Measurements from ENCODE around the gene NUMB. TPM values are rescaled to one million over a fixed set of nuclear protein-coding genes. Genes with fewer than 3 reads are reported as not detected.
"Not testable (repeated sequence)": the region's sequence is repeated elsewhere in the genome, so short reads cannot be mapped to it uniquely, and the experiment has no call there.

The NUMB gene
- total RNA-seq, 4 donors from 2014 or later = 105 to 125 (median 117) TPM

DNA sequence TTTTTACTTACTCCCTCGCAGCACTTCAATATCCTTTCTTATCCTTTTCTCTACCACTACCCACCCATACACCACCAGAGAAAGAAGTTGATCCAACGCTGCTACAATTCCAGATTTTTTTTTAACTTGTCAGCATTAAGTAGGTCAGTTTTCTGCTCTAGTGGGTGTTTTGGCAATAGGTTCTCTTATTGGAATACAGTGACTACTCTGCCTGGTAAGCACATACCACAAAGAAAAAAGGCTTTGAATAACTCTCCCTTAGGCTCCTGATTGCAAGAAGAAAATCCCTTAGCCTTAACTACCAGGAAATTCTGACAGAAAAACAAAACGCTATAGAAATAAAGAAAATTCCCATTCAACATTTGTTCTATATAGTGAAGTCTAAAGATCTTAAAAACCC is 72.0 kb downstream of the NUMB start:
- TF ChIP-seq CTCF (IDR thresholded peaks at IDR 0.05) (no peak), POLR2A (IDR thresholded peaks at IDR 0.05) (no peak)
- H3K27ac ChIP-seq = no peak overlapping the region
- no peak for DNase-seq
- no peaks in the 10 kb centered on the region for H3K27me3 ChIP-seq
- H3K4me1 ChIP-seq = no peaks in the 10 kb centered on the region
- H3K36me3 ChIP-seq = peaks cover 0 to 3% (median 0%) of the 10 kb centered on the region in 3 donors
- H3K9me3 ChIP-seq = peaks cover 0 to 2% (median 0%) of the 10 kb centered on the region in 4 donors
- no peak overlapping the region for H3K4me3 ChIP-seq

DNA sequence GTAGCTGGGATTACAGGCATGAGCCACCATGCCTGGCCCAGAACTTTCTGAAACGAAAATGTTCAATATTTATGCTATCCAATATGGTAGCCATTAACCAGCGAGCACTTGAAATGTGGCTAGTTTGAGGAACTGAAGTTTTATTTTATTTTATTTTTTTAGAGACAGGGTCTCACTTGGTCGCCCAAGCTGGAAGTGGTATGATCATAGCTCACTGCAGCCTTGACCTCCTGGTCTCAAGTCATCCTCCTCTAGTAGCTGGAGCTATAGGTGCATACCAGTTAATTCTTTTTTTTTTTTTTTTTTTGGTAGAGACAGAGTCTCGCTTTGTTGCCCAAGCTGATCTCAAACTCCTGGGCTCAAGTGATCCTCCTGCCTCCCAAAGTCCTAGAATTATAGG is 73.3 kb downstream of the NUMB start:
- DNase-seq, H3K9me3 ChIP-seq, H3K36me3 ChIP-seq, H3K27me3 ChIP-seq, H3K27ac ChIP-seq, H3K4me3 ChIP-seq, H3K4me1 ChIP-seq: not testable (repeated sequence)

DNA sequence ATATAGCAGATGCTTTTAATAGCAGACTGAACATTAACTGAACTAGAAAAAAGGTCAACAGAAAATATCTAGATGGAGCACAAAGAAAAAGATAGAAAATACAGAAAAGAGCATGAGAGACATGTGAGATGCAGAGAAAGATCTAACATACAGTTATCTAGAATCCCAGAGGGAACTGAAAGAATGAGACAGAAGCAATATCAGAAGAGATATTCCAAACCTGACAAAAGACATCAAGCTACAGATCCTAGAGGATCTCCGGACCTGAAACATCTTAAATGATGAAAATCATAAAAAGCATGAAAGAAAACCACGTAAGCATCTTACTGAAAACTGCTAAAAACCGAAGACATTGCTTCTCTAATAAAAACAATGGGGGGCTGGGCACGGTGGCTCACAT is 75.0 kb downstream of the NUMB start:
- Histone ChIP-seq H3K9me3 (peaks cover 0 to 2% (median 0%) of the 10 kb centered on the region in 4 donors), H3K36me3 (peaks cover 0 to 3% (median 0%) of the 10 kb centered on the region in 3 donors), H3K27ac (no peak overlapping the region), H3K27me3 (no peaks in the 10 kb centered on the region), H3K4me1 (no peaks in the 10 kb centered on the region), H3K4me3 (no peak overlapping the region)
- no peak for TF ChIP-seq POLR2A (IDR thresholded peaks at IDR 0.05)
- TF ChIP-seq CTCF (IDR thresholded peaks at IDR 0.05) = no peak
- no peak for DNase-seq

DNA sequence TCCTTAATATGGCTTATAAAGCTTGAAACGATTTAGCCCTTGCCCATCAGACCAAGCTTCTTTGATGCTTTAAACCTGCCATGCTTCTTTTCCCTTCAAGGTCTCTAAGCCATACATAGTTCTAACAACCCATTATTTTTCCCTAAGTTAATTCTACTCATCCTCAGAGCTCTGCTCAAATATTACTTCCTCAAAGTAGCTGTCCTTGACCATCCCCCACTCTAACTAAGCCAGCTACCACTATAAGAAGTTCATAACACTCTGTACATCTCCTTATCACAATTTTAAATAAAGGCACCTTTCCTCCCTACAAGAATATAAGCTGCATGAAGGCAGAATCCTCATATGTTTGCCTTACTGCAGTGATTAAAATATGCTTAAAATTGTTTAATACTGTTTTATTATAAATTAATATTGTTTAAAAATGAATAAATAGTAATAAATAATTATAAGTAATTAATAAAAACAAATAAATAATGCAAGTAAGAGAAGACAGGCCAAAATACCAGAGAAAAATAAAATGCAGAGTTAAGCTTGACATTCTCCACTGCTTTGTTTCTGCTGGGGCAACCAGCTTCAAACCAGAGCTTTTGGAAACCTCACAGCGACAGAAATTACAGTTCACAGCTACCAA is 76.8 kb downstream of the NUMB start:
- Histone ChIP-seq H3K4me3 (no peak overlapping the region), H3K9me3 (peaks cover 0 to 2% (median 0%) of the 10 kb centered on the region in 4 donors), H3K4me1 (no peaks in the 10 kb centered on the region), H3K27ac (no peak overlapping the region), H3K36me3 (peaks cover 0 to 3% (median 0%) of the 10 kb centered on the region in 3 donors), H3K27me3 (no peaks in the 10 kb centered on the region)
- TF ChIP-seq POLR2A (IDR thresholded peaks at IDR 0.05) (no peak), CTCF (IDR thresholded peaks at IDR 0.05) (no peak)
- no peak for DNase-seq

GRCh38 chr14:73376585-73376984 is 81.8 kb downstream of the NUMB start:
- Histone ChIP-seq H3K36me3 (no peaks in the 10 kb centered on the region), H3K4me1 (no peaks in the 10 kb centered on the region), H3K4me3 (no peak overlapping the region), H3K27ac (no peak overlapping the region), H3K9me3 (no peaks in the 10 kb centered on the region), H3K27me3 (no peaks in the 10 kb centered on the region)
- DNase-seq = no peak
- TF ChIP-seq POLR2A (IDR thresholded peaks at IDR 0.05) (no peak), CTCF (IDR thresholded peaks at IDR 0.05) (no peak)

DNA sequence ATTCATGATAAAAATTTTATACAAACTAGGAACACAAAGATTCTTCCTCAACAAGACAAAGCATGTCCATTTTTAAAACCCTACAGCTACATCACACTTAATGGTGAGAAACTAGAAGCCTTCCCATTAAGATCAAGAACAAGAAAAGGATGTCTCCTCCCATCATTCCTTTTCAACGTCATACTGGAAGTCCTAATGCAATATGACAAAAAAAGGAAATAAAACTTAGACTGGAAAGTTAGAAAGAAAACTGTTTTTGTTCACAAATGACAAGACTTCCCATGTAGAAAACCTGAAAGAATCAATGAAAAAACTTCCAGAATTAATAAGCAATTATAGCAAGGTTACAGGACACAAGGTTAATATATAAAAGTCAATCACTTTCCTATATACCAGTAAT is 82.5 kb downstream of the NUMB start:
- H3K27me3 ChIP-seq = no peaks in the 10 kb centered on the region
- TF ChIP-seq CTCF (IDR thresholded peaks at IDR 0.05) = no peak
- no peaks in the 10 kb centered on the region for H3K36me3 ChIP-seq
- H3K4me1 ChIP-seq = no peaks in the 10 kb centered on the region
- DNase-seq = no peak
- no peak overlapping the region for H3K4me3 ChIP-seq
- no peaks in the 10 kb centered on the region for H3K9me3 ChIP-seq
- no peak overlapping the region for H3K27ac ChIP-seq
